Type B pancreatic cell (in vitro differentiated cells): Measurements from ENCODE around the gene LIPN. TPM values are rescaled to one million over a fixed set of nuclear protein-coding genes. Genes with fewer than 3 reads are reported as not detected.

Source experiments
- DNase-seq: peaks from one replicate; pipeline ENCODE4 v3.0.0; 2021; ENCODE audit warnings: mixed read lengths; ENCODE audit not compliant: unreplicated experiment; ENCODE audit errors: extremely low spot score
- H3K27ac Mint-ChIP-seq: 2 replicates; pipeline ENCODE4 v1.8.0; 2021; ENCODE audit warnings: mild to moderate bottlenecking, mixed read lengths
- H3K27me3 Mint-ChIP-seq: 2 replicates; pipeline ENCODE4 v1.8.0; 2021; ENCODE audit warnings: mixed read lengths
- H3K36me3 Mint-ChIP-seq: 2 replicates; pipeline ENCODE4 v1.8.0; 2021; ENCODE audit warnings: mixed read lengths
- H3K4me1 Mint-ChIP-seq: one replicate; pipeline ENCODE4 v1.8.0; 2021; ENCODE audit warnings: mixed read lengths; ENCODE audit not compliant: unreplicated experiment
- H3K4me3 Mint-ChIP-seq: 2 replicates; pipeline ENCODE4 v1.8.0; 2021; ENCODE audit warnings: mild to moderate bottlenecking, mixed read lengths
- H3K9me3 Mint-ChIP-seq: 2 replicates; pipeline ENCODE4 v1.8.0; 2021; ENCODE audit warnings: mixed read lengths
- total RNA-seq: library from RNA; stranded (reverse); gene quantifications from 2 replicates; pipeline ENCODE4 v1.2.1, GENCODE V29; 2021; ENCODE audit warnings: low replicate concordance
- TF ChIP-seq, protein P1 (sequence below): fragments of 200-600 bp; sonication (generic); conservative IDR thresholded peaks from 2 replicates; pipeline ENCODE4 v1.5.0; 2021; ENCODE audit warnings: antibody characterized with exemption, mild to moderate bottlenecking

Gene LIPN
- total RNA-seq, 1 donor from 2014 or later = 0.24 TPM

DNA sequence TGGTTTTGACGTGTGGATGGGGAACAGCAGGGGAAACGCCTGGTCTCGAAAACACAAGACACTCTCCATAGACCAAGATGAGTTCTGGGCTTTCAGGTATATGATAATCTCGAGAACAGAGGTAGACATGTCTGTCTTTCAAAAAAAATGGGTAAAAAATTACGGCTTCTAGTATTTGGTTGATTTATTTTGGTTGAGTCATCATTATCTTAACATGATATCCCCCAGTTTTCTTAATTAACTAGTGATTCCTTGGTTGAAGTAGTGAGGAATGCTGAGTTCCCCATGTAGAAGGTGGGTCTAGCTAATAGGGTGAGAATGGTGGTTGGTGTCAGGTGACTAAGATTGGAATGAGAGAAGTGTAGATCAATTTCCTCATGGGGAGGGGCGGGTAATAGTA, 53.4 kb downstream of the LIPN start:
- Mint-ChIP-seq H3K27ac (no peak overlapping the region), H3K4me3 (no peak overlapping the region), H3K4me1 (peaks cover 6% of the 10 kb centered on the region), H3K36me3 (no peaks in the 10 kb centered on the region), H3K9me3 (no peaks in the 10 kb centered on the region), H3K27me3 (peaks cover 7% of the 10 kb centered on the region)
- TF ChIP-seq, protein P1, sequence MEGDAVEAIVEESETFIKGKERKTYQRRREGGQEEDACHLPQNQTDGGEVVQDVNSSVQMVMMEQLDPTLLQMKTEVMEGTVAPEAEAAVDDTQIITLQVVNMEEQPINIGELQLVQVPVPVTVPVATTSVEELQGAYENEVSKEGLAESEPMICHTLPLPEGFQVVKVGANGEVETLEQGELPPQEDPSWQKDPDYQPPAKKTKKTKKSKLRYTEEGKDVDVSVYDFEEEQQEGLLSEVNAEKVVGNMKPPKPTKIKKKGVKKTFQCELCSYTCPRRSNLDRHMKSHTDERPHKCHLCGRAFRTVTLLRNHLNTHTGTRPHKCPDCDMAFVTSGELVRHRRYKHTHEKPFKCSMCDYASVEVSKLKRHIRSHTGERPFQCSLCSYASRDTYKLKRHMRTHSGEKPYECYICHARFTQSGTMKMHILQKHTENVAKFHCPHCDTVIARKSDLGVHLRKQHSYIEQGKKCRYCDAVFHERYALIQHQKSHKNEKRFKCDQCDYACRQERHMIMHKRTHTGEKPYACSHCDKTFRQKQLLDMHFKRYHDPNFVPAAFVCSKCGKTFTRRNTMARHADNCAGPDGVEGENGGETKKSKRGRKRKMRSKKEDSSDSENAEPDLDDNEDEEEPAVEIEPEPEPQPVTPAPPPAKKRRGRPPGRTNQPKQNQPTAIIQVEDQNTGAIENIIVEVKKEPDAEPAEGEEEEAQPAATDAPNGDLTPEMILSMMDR = no peak
- DNase-seq = no peak

DNA sequence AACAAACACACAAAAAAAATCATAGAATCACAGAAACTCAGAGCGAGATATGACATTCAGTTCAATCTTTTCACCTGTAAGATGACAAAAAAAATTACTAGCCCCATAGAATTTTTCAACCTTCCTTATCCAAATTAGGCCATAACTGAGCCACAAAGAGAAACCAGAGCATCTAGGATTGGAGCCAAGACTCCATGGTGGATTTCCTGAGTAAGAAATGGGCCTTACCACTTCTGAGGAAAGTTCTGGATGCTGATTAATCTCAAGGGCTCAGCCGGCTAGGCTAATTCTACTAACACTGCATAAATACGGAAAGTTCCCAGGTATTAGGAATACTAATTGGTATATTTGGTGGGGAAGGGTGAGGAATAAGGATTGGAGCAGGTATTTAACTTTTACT, 59.5 kb downstream of the LIPN start:
- no peaks in the 10 kb centered on the region for H3K27me3 Mint-ChIP-seq
- H3K27ac Mint-ChIP-seq = no peak overlapping the region
- H3K4me3 Mint-ChIP-seq = no peak overlapping the region
- DNase-seq = no peak
- no peaks in the 10 kb centered on the region for H3K36me3 Mint-ChIP-seq
- TF ChIP-seq, protein P1 = no peak
- no peaks in the 10 kb centered on the region for H3K4me1 Mint-ChIP-seq
- H3K9me3 Mint-ChIP-seq = no peaks in the 10 kb centered on the region

DNA sequence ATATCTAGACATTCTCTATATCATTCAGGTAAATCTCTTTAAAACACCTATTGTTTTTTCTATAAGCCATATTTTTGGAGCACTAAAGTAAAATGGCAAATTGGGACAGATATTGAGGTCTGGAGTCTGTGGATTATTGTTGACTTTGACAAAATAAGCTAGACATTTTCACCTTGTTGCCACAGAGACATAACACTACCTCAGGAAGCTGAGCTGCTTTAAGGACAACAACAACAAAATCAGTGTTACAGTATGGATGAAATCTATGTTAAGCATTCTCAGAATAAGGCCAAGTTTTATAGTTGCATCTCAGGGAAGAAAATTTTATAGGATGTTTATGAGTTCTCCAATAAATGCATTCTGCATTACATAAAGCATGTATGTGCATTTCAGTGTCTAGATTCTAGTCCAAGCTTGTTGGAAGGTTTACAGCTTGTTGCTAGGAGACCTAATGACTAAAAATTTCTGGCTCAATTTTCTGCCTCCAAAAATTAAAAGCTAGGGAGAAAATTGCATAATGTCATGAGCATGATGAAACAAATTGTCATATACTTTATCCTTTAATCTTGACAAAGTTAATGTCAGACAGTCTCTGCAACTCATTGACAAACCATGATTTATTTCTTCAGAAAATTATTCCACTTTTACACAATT, 61.1 kb downstream of the LIPN start:
- no peak for DNase-seq
- no peaks in the 10 kb centered on the region for H3K4me1 Mint-ChIP-seq
- H3K27me3 Mint-ChIP-seq = no peaks in the 10 kb centered on the region
- H3K4me3 Mint-ChIP-seq = no peak overlapping the region
- no peak overlapping the region for H3K27ac Mint-ChIP-seq
- TF ChIP-seq, protein P1 = no peak
- no peaks in the 10 kb centered on the region for H3K36me3 Mint-ChIP-seq
- no peaks in the 10 kb centered on the region for H3K9me3 Mint-ChIP-seq

DNA sequence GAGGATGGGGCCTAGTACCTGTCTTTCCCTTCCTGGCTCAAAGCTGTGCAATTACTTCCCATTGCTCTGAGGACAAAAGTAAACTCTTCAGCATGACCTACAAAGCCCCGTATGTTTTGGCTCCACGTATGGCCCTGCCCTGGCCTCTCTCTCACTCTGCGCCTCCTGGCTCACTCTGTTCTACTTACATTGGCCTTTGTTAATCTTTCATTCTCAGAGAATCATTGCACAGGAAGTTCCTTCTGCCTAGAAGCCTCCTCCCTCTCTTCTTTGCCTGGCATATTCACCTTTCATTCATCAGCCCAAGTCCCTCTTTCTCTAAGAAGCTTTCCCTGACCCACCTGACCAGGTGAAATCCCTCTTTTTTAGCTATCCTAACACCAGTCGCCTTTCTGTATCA, 66.6 kb downstream of the LIPN start:
- DNase-seq = no peak
- Mint-ChIP-seq H3K27me3 (peaks cover 3% of the 10 kb centered on the region), H3K4me1 (peaks cover 7% of the 10 kb centered on the region), H3K4me3 (no peak overlapping the region), H3K36me3 (no peaks in the 10 kb centered on the region), H3K9me3 (no peaks in the 10 kb centered on the region), H3K27ac (no peak overlapping the region)
- TF ChIP-seq, protein P1 = no peak

DNA sequence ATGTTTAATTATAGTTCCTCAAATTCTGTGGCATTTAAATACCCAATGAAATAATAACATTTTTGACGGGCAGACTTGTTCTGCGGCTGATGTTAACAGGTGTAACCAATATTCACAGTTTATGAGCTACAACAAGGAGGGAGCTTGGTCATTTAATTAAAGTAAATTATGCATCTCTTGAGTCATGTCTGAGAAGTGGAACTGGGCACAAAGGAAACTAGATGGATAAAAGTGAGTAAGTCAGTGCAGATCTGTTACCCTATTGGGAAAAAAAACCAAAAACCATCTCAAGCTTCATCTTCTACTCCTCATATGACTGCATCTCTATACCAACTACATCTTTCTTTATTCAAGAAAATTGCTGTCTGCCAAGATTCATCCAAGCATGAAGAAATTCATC, 67.9 kb downstream of the LIPN start:
- Mint-ChIP-seq H3K4me3 (no peak overlapping the region), H3K9me3 (no peaks in the 10 kb centered on the region), H3K36me3 (no peaks in the 10 kb centered on the region), H3K4me1 (peaks cover 7% of the 10 kb centered on the region), H3K27me3 (peaks cover 3% of the 10 kb centered on the region), H3K27ac (no peak overlapping the region)
- TF ChIP-seq, protein P1 = no peak
- DNase-seq = no peak

DNA sequence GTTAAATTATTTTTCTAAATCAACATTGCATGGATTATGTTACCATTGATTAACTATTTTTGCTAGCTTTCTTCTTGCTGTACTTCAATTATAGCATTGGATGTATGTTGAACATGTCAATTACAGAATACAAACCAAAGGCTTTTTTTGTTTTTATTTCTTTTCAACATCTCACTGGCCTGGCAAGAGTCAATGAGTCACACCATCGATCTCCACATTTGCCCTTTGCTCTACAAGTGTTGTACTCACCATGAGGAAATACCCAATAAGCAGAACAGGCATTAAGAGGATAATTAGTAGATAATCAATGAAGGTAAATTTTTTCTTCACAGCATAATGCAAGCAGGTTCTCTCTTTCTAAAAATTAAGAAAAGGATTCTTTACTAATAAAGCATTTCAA, 68.5 kb downstream of the LIPN start:
- Mint-ChIP-seq H3K27ac (no peak overlapping the region), H3K27me3 (peaks cover 3% of the 10 kb centered on the region), H3K4me1 (peaks cover 7% of the 10 kb centered on the region), H3K36me3 (no peaks in the 10 kb centered on the region), H3K4me3 (no peak overlapping the region), H3K9me3 (no peaks in the 10 kb centered on the region)
- DNase-seq = no peak
- TF ChIP-seq, protein P1 = no peak
